NCI-H526 (cell line): ENCODE data around the gene NFAM1.

ENCODE experiments used
- DNase-seq, 2 experiments: peaks; one replicate each; lab custom pipeline; 2025; lab: John Stamatoyannopoulos, UW

The NFAM1 gene

GRCh38 chr22:42335839-42336378, 96.3 kb downstream of the NFAM1 start:
- DNase-seq: peak in 1 of 2 experiments; percentile 37

DNA sequence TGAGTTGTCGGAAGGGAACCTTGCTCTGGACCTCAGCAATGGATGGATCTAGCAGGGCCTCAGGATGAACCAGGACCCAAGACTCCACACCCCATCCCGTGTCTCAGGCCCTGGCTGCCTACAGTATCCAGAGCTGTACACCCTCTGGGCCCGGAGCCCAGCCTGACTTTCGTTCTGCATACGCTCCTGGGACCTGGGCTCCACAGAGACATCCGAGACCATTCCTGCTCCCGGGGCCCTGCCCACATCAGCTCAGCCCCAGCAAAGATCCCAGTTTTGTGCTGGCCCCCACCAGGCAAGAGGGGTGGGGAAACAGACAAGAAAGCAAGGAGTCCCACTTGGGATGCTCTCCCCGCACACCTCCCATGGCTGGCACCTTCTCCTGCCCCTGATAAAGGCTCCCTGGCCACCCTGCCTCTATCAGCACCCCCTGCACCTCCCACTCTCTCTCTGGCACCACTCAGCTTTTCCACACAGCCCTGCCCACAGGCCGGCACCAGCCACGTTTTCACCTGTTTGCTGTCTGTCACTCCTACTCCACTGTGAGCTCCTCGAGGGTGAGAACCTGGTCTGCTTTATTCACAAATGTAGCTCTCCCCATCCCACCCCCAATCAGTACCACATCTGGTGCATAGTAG, 97.2 kb downstream of the NFAM1 start:
- no peak for DNase-seq

- DNase-seq: no peak
Measured at GRCh38 chr22:42333544-42333943, 98.7 kb downstream of the NFAM1 start.

- no peak for DNase-seq
Measured at GRCh38 chr22:42332089-42332488, 100.1 kb downstream of the NFAM1 start.

GRCh38 chr22:42331014-42331413, 101.2 kb downstream of the NFAM1 start:
- peak; percentile 20 to 69 for DNase-seq
